Smooth muscle cell (in vitro differentiated cells): Measurements from ENCODE around the gene CCDC40. TPM values are rescaled to one million over a fixed set of nuclear protein-coding genes. Genes with fewer than 3 reads are reported as not detected.

Experiments used
- DNase-seq: peaks from one replicate; lab custom pipeline; 2025; ENCODE audit not compliant: unreplicated experiment; lab: John Stamatoyannopoulos, UW
- H2AFZ ChIP-seq: fragments of 200-600 bp; sonication (generic); 2 replicates; pipeline ENCODE4 v1.6.0; 2016; ENCODE audit warnings: antibody characterized with exemption, low read depth, mild to moderate bottlenecking
- H3F3A ChIP-seq: fragments of 200-600 bp; sonication (generic); 2 replicates; pipeline ENCODE4 v1.6.0; 2017; ENCODE audit warnings: antibody characterized with exemption, low read depth
- H3K27ac ChIP-seq: fragments of 200-600 bp; sonication (generic); 2 replicates; pipeline ENCODE4 v1.5.1; 2016; ENCODE audit warnings: low read depth, mild to moderate bottlenecking
- H3K27me3 ChIP-seq: fragments of 200-600 bp; sonication (generic); 2 replicates; pipeline ENCODE4 v1.6.1; 2016; ENCODE audit warnings: low read depth, mild to moderate bottlenecking
- H3K36me3 ChIP-seq: fragments of 200-600 bp; sonication (generic); 2 replicates; pipeline ENCODE4 v1.5.1; 2016; ENCODE audit warnings: low read depth
- H3K4me1 ChIP-seq: fragments of 200-600 bp; sonication (generic); 2 replicates; pipeline ENCODE4 v1.5.1; 2016; ENCODE audit warnings: low read depth
- H3K4me2 ChIP-seq: fragments of 200-600 bp; sonication (generic); 2 replicates; pipeline ENCODE4 v1.6.0; 2016; ENCODE audit warnings: mild to moderate bottlenecking
- H3K4me3 ChIP-seq: fragments of 200-600 bp; sonication (generic); 2 replicates; pipeline ENCODE4 v1.5.1; 2016; ENCODE audit warnings: mild to moderate bottlenecking
- H3K79me2 ChIP-seq: fragments of 200-600 bp; sonication (generic); 2 replicates; pipeline ENCODE4 v1.6.0; 2016; ENCODE audit warnings: low read depth, mild to moderate bottlenecking
- H3K9ac ChIP-seq: fragments of 200-600 bp; sonication (generic); 2 replicates; pipeline ENCODE4 v1.6.0; 2016; ENCODE audit warnings: low read depth
- H3K9me3 ChIP-seq: fragments of 200-600 bp; sonication (generic); replicated peaks from 2 replicates; pipeline ENCODE4 v1.5.1; 2016; ENCODE audit warnings: low read depth
- H4K20me1 ChIP-seq: fragments of 200-600 bp; sonication (generic); 2 replicates; pipeline ENCODE4 v1.6.0; 2016; ENCODE audit warnings: low read depth
- CTCF ChIP-seq: fragments of 200-600 bp; sonication (generic); IDR thresholded peaks from 2 replicates; pipeline ENCODE4 v1.5.1; 2017; ENCODE audit warnings: borderline replicate concordance, mild to moderate bottlenecking, antibody characterized with exemption; ENCODE audit not compliant: insufficient read depth, poor library complexity, severe bottlenecking
- WGBS: methylation state at CpG from one replicate; pipeline ENCODE4 v1.1.7; 2016; ENCODE audit warnings: low lambda C conversion rate; 5-methylcytosine and 5-hydroxymethylcytosine counted together
- polyA plus RNA-seq: library from polyadenylated mRNA; unstranded; fragments of >200 nt; fragmentation: Nextera tagmentation; extraction: Ambion mirVana; gene quantifications from 2 replicates; pipeline ENCODE4 v1.2.1, GENCODE V29; 2016
- total RNA-seq: library from RNA; depleted of rRNA; stranded (reverse); fragments of >200 nt; gene quantifications from 2 replicates; pipeline ENCODE4 v1.2.3, GENCODE V29; 2014

Gene CCDC40
- total and polyA plus RNA-seq, 2 experiments from 2014 or later: 0.81 to 5.9 TPM

- no peaks in the 10 kb centered on the region for H3K27me3 ChIP-seq
- H3K79me2 ChIP-seq: no peaks in the 10 kb centered on the region
- no peak for TF ChIP-seq CTCF
- H3K4me1 ChIP-seq: no peaks in the 10 kb centered on the region
- no peak overlapping the region for H3K9ac ChIP-seq
- no peak overlapping the region for H2AFZ ChIP-seq
- no peak overlapping the region for H3K4me3 ChIP-seq
- no peaks in the 10 kb centered on the region for H3F3A ChIP-seq
- no peak overlapping the region for H3K4me2 ChIP-seq
- no peaks in the 10 kb centered on the region for H3K36me3 ChIP-seq
- no peaks in the 10 kb centered on the region for H4K20me1 ChIP-seq
- no peaks in the 10 kb centered on the region for H3K9me3 ChIP-seq
- 95% methylated on average over 12 of the region's 13 CpGs for WGBS
- no peak for DNase-seq
- no peak overlapping the region for H3K27ac ChIP-seq
Observed at GRCh38 chr17:80116921-80117380, 80.5 kb downstream of the CCDC40 start.

- WGBS: 95% methylated on average over 27 of the region's 31 CpGs
- H3K4me2 ChIP-seq: no peak overlapping the region
- no peak overlapping the region for H3K9ac ChIP-seq
- no peaks in the 10 kb centered on the region for H3K79me2 ChIP-seq
- no peaks in the 10 kb centered on the region for H4K20me1 ChIP-seq
- no peak for TF ChIP-seq CTCF
- no peak overlapping the region for H2AFZ ChIP-seq
- no peaks in the 10 kb centered on the region for H3K4me1 ChIP-seq
- no peak overlapping the region for H3K27ac ChIP-seq
- no peaks in the 10 kb centered on the region for H3K27me3 ChIP-seq
- H3F3A ChIP-seq: no peaks in the 10 kb centered on the region
- no peak overlapping the region for H3K4me3 ChIP-seq
- H3K36me3 ChIP-seq: no peaks in the 10 kb centered on the region
- no peak for DNase-seq
- H3K9me3 ChIP-seq: no peaks in the 10 kb centered on the region
Observed at GRCh38 chr17:80117491-80118401, 81.3 kb downstream of the CCDC40 start.

GRCh38 chr17:80118601-80119270 is 82.3 kb downstream of the CCDC40 start:
- no peaks in the 10 kb centered on the region for H3K9me3 ChIP-seq
- WGBS: 93% methylated on average over 20 of the region's 35 CpGs
- no peak overlapping the region for H3K9ac ChIP-seq
- H4K20me1 ChIP-seq: no peaks in the 10 kb centered on the region
- no peak overlapping the region for H3K4me2 ChIP-seq
- H3F3A ChIP-seq: no peaks in the 10 kb centered on the region
- peaks cover under 1% of the 10 kb centered on the region for H3K4me1 ChIP-seq
- no peak for TF ChIP-seq CTCF
- no peaks in the 10 kb centered on the region for H3K36me3 ChIP-seq
- DNase-seq: no peak
- no peaks in the 10 kb centered on the region for H3K27me3 ChIP-seq
- no peak overlapping the region for H3K27ac ChIP-seq
- no peaks in the 10 kb centered on the region for H3K79me2 ChIP-seq
- no peak overlapping the region for H2AFZ ChIP-seq
- no peak overlapping the region for H3K4me3 ChIP-seq
